GM12878 (cell line): ENCODE data around the gene NFATC2. TPM values are rescaled to one million over a fixed set of nuclear protein-coding genes. Genes with fewer than 3 reads are reported as not detected.

ENCODE experiments used
- ATAC-seq: fragments of 200-7000 bp; cut with Tn5 transposase; 3 replicates; pipeline ENCODE4 v1.9.1; 2020; ENCODE audit warnings: mild to moderate bottlenecking, moderate library complexity
- BruUV-seq: library from RNA; stranded (reverse); fragments of 400-500 nt; replicated peaks from 2 replicates; lab custom pipeline; 2021; lab: Mats Ljungman, UMichigan
- CTCF ChIA-PET: fragments of 300-600 bp; sonication (Branson Sonifier 250); formaldehyde crosslinking; extraction: SDS; loops from one replicate; lab custom pipeline; 2021; ENCODE audit warnings: inconsistent platforms; lab: Yijun Ruan, JAX
- POLR2A ChIA-PET: fragments of 350-600 bp; formaldehyde crosslinking; extraction: SDS; loops from one replicate; lab custom pipeline; 2021; ENCODE audit warnings: inconsistent platforms; lab: Charles Lee
- RAD21 ChIA-PET: fragments of 300-600 bp; sonication (Branson Sonifier 250); formaldehyde crosslinking; loops from one replicate; lab custom pipeline; 2023; ENCODE audit warnings: antibody characterized with exemption; ENCODE audit not compliant: unreplicated experiment; lab: Charles Lee
- SMC1A ChIA-PET: fragments of 300-600 bp; sonication (Branson Sonifier 250); formaldehyde crosslinking; loops from one replicate; lab custom pipeline; 2023; ENCODE audit not compliant: unreplicated experiment, uncharacterized antibody; lab: Charles Lee
- DNase-seq: peaks from one replicate; pipeline ENCODE4 v3.0.0-alpha.2; 2011; ENCODE audit warnings: low read depth, low spot score
- FAIRE-seq: peaks from 3 replicates; lab custom pipeline; 2011; peaks lifted over from hg19 to GRCh38; lab: Jason Lieb, UNC
- H2AFZ ChIP-seq: 2 replicates; pipeline ENCODE4 v1.6.0; 2011; ENCODE audit warnings: low read depth, low read length, control low read depth; ENCODE audit not compliant: control insufficient read depth
- H3K27ac ChIP-seq: 2 replicates; pipeline ENCODE4 v1.5.1; 2011; ENCODE audit warnings: control low read depth; ENCODE audit not compliant: control insufficient read depth, insufficient read depth
- H3K27me3 ChIP-seq, 2 experiments: replicated peaks in 1 of 2; 2 replicates each; pipeline versions ENCODE4 v1.6.0 to v1.6.1; 2011; ENCODE audit warnings: low read length in 1 of 2; ENCODE audit not compliant: control insufficient read depth in 2 of 2, insufficient read depth in 2 of 2
- H3K36me3 ChIP-seq, 2 experiments: 2 replicates each; pipeline ENCODE4 v1.5.1; 2011; ENCODE audit warnings: low read length in 1 of 2; ENCODE audit not compliant: control insufficient read depth in 2 of 2, insufficient read depth in 2 of 2
- H3K4me1 ChIP-seq: 2 replicates; pipeline ENCODE4 v1.6.1; 2011; ENCODE audit warnings: mild to moderate bottlenecking, low read length, moderate library complexity, mixed read lengths; ENCODE audit not compliant: control insufficient read depth, insufficient read depth
- H3K4me2 ChIP-seq: 2 replicates; pipeline ENCODE4 v1.6.0; 2011; ENCODE audit warnings: control low read depth; ENCODE audit not compliant: control insufficient read depth, insufficient read depth
- H3K4me3 ChIP-seq: fragments of 200-600 bp; sonication (generic); 2 replicates; pipeline ENCODE4 v1.5.1; 2016
- H3K79me2 ChIP-seq: 2 replicates; pipeline ENCODE4 v1.6.0; 2011; ENCODE audit warnings: low read length; ENCODE audit not compliant: control insufficient read depth, insufficient read depth
- H3K9ac ChIP-seq: 2 replicates; pipeline ENCODE4 v1.8.0; 2011; ENCODE audit warnings: low read length, control low read depth, mixed read lengths; ENCODE audit not compliant: control insufficient read depth, insufficient read depth
- H3K9me3 ChIP-seq: replicated peaks from 3 replicates; pipeline ENCODE4 v1.5.1; 2011; ENCODE audit warnings: mild to moderate bottlenecking, low read length; ENCODE audit not compliant: control insufficient read depth, insufficient read depth
- H4K20me1 ChIP-seq: 2 replicates; pipeline ENCODE4 v1.6.0; 2011; ENCODE audit not compliant: control insufficient read depth, insufficient read depth
- ASH2L ChIP-seq: fragments of 300-600, 200-600 bp; sonication (generic); IDR thresholded peaks from 2 replicates; pipeline ENCODE4 v1.6.1; 2017; ENCODE audit warnings: low read depth, mild to moderate bottlenecking, borderline replicate concordance
- FOXM1 ChIP-seq: IDR thresholded peaks from 2 replicates; pipeline ENCODE4 v1.6.1; 2012; ENCODE audit warnings: low read depth, mild to moderate bottlenecking, inconsistent platforms, low read length, moderate library complexity
- HDAC2 ChIP-seq: fragments of 200-600 bp; sonication (generic); IDR thresholded peaks from 2 replicates; pipeline ENCODE4 v1.6.1; 2017
- KAT2A ChIP-seq: conservative IDR thresholded peaks from 2 replicates; pipeline ENCODE4 v1.6.1; 2011; ENCODE audit warnings: low read depth, low read length; ENCODE audit not compliant: control insufficient read depth
- MTA3 ChIP-seq: IDR thresholded peaks from 2 replicates; pipeline ENCODE4 v1.6.1; 2012; ENCODE audit warnings: low read length, inconsistent platforms, borderline replicate concordance
- PML ChIP-seq: IDR thresholded peaks from 2 replicates; pipeline ENCODE4 v1.6.1; 2012; ENCODE audit warnings: low read length, inconsistent platforms
- POLR2A ChIP-seq: IDR thresholded peaks from 2 replicates; pipeline ENCODE4 v1.6.1; 2011; ENCODE audit warnings: low read depth, mild to moderate bottlenecking, low read length
- POU2F2 ChIP-seq: IDR thresholded peaks from 3 replicates; pipeline ENCODE4 v1.6.1; 2011; ENCODE audit warnings: low read depth, mild to moderate bottlenecking, low read length, borderline replicate concordance
- TBL1XR1 ChIP-seq: IDR thresholded peaks from 2 replicates; pipeline ENCODE4 v1.6.1; 2012; ENCODE audit warnings: low read depth, low read length, improper control_type of control experiment
- TCF3 ChIP-seq: IDR thresholded peaks from 2 replicates; pipeline ENCODE4 v1.6.1; 2012; ENCODE audit warnings: low read depth, mild to moderate bottlenecking, low read length, borderline replicate concordance; ENCODE audit not compliant: insufficient read depth
- WGBS: methylation state at CpG from one replicate; pipeline ENCODE4 v1.1.6; 2016; ENCODE audit warnings: low lambda C conversion rate; ENCODE audit not compliant: insufficient replicate concordance, insufficient coverage; ENCODE audit errors: missing lambda C conversion rate; 5-methylcytosine and 5-hydroxymethylcytosine counted together
- in situ Hi-C: fragments of 300-500 bp; cut with MboI; formaldehyde crosslinking; loops from 9 replicates; pipeline ENCODE4 v1.14.3; 2018; ENCODE audit warnings: mixed read lengths
- intact Hi-C: fragments of 100-400 bp; cut with micrococcal nuclease; formaldehyde crosslinking; loops from one replicate; pipeline ENCODE4 v1.14.2; 2022; ENCODE audit not compliant: unreplicated experiment
- polyA plus RNA-seq, 11 experiments: library from polyadenylated mRNA; depleted of rRNA in 4 of 11; unstranded in 6 of 11; stranded (reverse) in 5 of 11; fragments of >200 nt; fragmentation: Nextera tagmentation in 4 of 11; fragmentation: Illumina TruSeq in 1 of 11; extraction: Ambion mirVana in 4 of 11; extraction: Trizol in 1 of 11; gene quantifications; 1 replicate in 1 of 11; 2 replicates in 10 of 11; pipeline versions ENCODE4 v1.2.1 to v1.2.3, GENCODE V29; 2011 to 2016; ENCODE audit warnings: inconsistent platforms in 2 of 11, missing spikeins in 2 of 11, low read depth in 1 of 11
- total RNA-seq, 4 experiments: library from RNA; depleted of rRNA in 3 of 4; stranded (reverse); fragments of >200 nt in 3 of 4; fragmentation: Illumina TruSeq in 1 of 4; extraction: Trizol in 1 of 4; gene quantifications; 2 replicates each; pipeline versions ENCODE4 v1.2.1 to v1.2.3, GENCODE V29; 2013 to 2021
- TF ChIP-seq, protein P1 (sequence below): fragments of 450-650 bp; formaldehyde crosslinking; IDR thresholded peaks from 2 replicates; pipeline ENCODE4 v1.4.0; 2020; ENCODE audit warnings: mild to moderate bottlenecking, moderate library complexity

NFATC2 gene
- total and polyA plus RNA-seq, 10 of the 15 experiments (the other 5 are each of a cell fraction or from before 2014, with no cell fraction given): 3.3 to 20.0 (median 7.3) TPM

DNA sequence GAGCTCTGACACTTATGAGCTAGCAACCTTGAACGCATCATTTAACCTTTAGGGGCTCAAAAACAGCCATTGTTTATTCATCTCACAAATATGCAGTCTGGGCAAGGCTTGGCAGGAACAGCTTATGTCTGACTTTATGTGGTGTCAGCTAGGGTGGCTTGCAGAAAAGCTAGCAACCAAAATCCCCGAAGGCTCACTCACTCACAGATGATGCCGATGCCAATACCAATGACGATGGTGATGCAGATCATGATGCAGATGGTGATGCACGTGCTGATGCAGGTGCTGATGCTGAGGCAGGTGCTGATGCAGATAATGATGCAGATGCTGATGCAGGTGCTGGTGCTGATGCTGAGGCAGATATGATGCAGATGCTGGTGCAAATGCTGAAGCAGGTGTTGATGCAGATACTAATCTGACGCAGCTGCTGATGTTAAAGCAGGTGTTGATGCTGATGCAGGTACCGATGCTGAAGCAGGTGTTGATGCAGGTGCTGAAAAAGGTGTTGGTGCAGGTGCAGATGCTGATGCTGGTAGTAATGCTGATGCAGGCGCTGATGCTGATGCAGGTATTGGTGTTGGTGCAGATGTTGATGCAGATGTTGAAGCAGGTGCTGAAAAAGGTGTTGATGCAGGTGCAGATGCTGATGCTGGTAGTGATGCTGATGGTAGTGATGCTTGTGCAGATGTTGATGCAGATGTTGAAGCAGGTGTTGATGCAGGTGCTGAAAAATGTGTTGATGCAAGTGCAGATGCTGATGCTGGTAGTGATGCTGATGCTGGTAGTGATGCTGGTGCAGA lies 195.6 kb downstream of the NFATC2 start:
- BruUV-seq: no TSS peak
- CTCF ChIA-PET: interaction anchor here (0.6 kb wide), 1 partner anchor 12 kb away, joined by 4 read pairs; no protein-coding TSS in a partner anchor
- no peak for FAIRE-seq

More for the DNA sequence above, 195.6 kb downstream of the NFATC2 start:
- Histone ChIP-seq H3K27ac (no peak overlapping the region), H2AFZ (no peak overlapping the region), H4K20me1 (no peaks in the 10 kb centered on the region), H3K36me3 (no peaks in the 10 kb centered on the region), H3K4me2 (no peak overlapping the region), H3K4me3 (no peak overlapping the region), H3K9me3 (peaks cover 4% of the 10 kb centered on the region; the same call in 2 of the 3 replicates), H3K27me3 (no peaks in the 10 kb centered on the region; a peak in 2 of 4 replicates), H3K4me1 (peaks cover 6% of the 10 kb centered on the region; the same call in 1 of the 2 replicates), H3K9ac (no peak overlapping the region)
- SMC1A ChIA-PET: no interaction called here
- POLR2A ChIA-PET: no interaction called here
- DNase-seq: no peak
- in situ Hi-C loops: no loop called here
- intact Hi-C loops: no loop called here
- 24% methylated on average over 8 of the region's 8 CpGs for WGBS
- no peak for ATAC-seq
- RAD21 ChIA-PET: no interaction called here
- no peak for TF ChIP-seq TBL1XR1
- TF ChIP-seq PML: no peak
- no peak for TF ChIP-seq MTA3
- TF ChIP-seq POLR2A: no peak
- TF ChIP-seq POU2F2: no peak
- TF ChIP-seq, protein P1, sequence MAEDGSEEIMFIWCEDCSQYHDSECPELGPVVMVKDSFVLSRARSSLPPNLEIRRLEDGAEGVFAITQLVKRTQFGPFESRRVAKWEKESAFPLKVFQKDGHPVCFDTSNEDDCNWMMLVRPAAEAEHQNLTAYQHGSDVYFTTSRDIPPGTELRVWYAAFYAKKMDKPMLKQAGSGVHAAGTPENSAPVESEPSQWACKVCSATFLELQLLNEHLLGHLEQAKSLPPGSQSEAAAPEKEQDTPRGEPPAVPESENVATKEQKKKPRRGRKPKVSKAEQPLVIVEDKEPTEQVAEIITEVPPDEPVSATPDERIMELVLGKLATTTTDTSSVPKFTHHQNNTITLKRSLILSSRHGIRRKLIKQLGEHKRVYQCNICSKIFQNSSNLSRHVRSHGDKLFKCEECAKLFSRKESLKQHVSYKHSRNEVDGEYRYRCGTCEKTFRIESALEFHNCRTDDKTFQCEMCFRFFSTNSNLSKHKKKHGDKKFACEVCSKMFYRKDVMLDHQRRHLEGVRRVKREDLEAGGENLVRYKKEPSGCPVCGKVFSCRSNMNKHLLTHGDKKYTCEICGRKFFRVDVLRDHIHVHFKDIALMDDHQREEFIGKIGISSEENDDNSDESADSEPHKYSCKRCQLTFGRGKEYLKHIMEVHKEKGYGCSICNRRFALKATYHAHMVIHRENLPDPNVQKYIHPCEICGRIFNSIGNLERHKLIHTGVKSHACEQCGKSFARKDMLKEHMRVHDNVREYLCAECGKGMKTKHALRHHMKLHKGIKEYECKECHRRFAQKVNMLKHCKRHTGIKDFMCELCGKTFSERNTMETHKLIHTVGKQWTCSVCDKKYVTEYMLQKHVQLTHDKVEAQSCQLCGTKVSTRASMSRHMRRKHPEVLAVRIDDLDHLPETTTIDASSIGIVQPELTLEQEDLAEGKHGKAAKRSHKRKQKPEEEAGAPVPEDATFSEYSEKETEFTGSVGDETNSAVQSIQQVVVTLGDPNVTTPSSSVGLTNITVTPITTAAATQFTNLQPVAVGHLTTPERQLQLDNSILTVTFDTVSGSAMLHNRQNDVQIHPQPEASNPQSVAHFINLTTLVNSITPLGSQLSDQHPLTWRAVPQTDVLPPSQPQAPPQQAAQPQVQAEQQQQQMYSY (CRISPR knock-in tag): no peak
- TF ChIP-seq HDAC2: no peak
- TF ChIP-seq KAT2A: no peak
- no peak for TF ChIP-seq TCF3
- TF ChIP-seq FOXM1: no peak
- TF ChIP-seq ASH2L: no peak
- TF ChIP-seq, all 136 proteins: peak for 0
- no peaks in the 10 kb centered on the region for H3K79me2 ChIP-seq
